HG03342 (cell line): ENCODE results near the gene ALKBH7.
"Not testable (repeated sequence)": the region's sequence is repeated elsewhere in the genome, so short reads cannot be mapped to it uniquely, and the experiment has no call there.

ENCODE experiments used
- ATAC-seq: cut with Tn5 transposase; IDR thresholded peaks from one replicate; pipeline ENCODE4 v1.9.1; 2021; ENCODE audit warnings: mild to moderate bottlenecking, moderate library complexity; ENCODE audit not compliant: unreplicated experiment

The ALKBH7 gene

DNA sequence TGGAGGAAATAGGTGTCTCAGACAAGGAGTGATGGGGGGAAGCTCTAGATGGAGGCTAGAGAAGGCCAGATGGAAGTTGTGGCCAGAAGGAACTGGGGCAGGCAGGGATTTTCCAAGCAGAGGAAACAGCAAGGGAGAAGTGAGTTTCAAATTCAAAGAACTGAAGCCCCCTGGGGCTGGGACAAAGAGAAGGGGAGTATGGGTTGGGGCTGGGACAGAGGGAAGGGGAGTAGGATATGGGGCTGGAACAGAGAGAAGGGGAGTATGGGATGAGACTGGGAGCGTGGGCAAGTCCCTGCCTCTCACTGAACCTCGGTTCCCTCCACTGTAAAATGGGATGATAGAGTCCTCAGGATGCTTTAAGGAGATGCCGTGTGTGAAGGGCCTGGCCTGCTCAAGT lies 22.2 kb downstream of the ALKBH7 start:
- no peak for ATAC-seq

DNA sequence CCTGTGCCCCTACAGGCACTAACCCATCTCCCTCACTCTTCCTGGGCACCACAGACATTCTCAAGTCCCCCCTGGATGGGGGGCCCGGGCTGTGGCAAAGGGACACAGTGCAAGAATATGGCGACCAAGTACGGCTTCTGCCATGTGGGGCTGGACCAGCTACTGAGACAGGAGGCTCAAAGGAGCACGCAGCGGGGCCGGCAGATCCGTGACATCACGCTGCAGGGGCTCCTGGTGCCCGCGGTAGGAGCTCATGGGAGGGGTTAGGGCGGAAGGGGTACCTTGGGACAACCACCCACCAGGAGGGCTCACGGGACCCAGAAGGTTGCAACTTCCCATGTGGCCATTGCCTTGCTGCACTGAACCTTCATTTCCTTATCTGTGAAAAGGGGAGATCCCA lies 23.7 kb downstream of the ALKBH7 start:
- ATAC-seq, result no peak

DNA sequence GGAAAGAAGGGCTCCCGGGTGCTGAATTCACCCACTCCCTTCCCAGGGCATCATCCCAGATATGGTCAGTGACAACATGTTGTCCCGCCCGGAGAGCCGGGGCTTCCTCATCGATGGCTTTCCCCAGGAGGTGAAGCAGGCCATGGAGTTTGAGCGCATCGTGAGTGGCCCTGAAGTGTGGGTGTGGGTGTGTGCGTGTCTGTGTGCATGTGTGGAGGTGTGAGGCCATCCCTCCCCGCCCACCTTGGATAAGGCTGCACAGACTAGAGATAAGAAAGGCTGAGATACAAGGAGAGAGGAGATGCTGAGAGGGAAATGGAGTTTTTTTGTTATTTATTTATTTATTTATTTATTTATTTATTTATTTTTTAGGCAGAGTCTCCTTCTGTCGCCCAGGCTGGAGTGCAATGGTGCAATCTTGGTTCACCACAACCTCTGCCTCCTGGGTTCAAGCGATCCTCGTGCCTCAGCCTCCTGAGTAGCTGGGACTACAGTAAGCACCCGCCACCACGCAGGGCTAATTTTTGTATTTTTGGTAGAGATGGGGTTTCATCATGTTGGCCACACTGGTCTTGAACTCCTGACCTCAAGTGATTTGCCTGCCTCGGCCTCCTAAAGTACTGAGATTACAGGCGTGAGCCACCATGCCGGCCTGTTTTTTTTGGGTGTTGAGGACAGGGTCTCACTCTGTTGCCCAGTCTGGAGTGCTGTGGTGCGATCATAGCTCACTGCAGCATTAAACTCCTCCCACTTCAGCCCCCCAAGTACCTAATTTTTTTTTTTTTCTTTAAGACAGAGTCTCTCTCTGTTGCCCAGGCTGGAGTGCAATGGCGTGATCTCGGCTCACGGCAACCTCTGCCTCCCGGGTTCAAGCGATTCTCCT lies 27.7 kb downstream of the ALKBH7 start:
- not testable (repeated sequence) for ATAC-seq

DNA sequence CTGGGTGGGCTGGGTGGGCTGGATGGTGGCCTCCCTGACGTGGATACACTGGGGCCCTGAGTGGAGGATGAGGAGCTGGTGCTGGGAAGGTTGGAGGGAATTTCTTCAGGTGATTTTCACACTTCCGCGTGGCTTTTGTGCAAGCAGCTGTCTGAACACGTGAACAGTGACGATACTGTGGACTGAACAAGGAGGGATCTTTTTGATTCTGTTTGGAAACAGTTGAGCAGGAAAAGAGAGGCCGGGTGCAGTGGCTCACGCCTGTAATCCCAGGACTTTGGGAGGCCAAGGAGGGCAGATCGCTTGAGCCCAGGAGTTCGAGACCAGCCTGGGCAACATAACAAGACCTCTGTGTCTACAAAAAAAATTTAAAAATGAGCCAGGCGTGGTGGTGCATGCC lies 29.5 kb downstream of the ALKBH7 start:
- ATAC-seq, result no peak

DNA sequence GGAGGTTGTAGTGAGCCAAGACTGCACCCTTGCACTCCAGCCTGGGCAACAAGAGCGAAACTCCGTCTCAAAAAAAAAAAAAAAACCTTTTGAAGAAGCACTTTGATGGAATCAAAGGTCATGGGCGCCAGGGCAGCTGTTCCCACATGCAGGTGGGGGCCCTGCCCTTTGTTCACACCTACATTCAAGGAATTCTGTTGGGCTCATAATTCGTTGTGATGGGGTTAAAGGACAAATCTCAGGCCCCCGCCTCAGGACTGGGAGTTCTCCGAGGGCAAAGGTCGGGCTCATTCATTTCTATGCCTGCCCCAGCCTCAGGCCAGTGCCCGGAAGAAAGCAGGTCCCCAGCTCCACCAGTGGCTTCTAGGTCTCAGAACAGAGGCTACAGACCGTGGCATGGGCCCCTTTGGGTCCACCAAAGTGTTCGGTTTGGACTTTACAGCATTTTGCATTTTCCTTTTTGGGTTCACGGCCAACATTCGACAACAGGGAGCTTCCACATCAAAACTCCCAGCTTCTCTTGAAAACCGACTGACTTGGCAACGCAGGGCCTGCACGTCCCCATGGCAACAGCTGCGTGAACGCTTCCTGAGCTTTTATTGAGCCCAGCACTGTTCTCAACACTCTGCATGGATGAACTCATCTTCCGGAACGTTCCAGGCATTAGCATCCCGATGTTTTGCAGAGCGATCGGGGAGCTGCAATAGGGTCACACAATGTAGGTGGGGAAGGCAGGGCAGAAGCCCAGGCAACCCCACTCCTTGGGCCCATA lies 30.4 kb downstream of the ALKBH7 start:
- ATAC-seq, result no peak

DNA sequence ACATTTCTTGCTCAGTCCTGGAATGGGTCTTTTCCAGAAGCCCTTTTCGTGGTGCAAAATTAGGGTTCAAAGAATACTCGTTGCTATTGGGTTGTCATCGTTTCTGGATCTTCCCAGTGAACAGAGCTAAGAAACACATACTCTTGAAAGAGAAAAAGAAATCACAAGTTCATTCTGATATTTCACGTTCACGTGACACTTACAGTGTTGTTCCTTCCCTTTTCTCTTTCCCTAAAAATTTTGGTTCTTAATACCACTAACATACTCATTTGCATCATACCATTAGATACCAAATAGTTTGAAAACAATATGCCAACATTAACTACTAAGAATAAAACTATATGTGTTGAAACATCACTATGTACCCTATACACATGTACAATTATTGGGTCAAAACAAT lies 33.8 kb downstream of the ALKBH7 start:
- ATAC-seq, result no peak

DNA sequence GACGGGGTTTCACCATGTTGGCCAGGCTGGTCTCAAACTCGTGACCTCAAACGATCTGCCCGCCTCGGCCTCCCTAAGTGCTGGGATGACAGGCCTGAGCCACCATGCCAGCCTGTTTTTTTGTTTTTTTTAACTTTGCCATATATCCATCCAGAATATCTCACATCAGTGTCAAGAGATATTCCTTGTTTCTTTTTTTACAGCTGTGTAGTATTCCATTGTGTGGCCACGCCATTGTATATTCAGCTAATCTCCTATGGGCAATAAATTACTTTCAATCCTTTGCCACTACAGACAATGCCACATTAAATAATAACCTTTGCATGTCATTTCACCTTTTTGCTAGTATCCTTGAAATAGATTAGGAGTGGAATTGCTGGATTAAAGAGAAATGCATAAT lies 36.8 kb downstream of the ALKBH7 start:
- ATAC-seq, result no peak

DNA sequence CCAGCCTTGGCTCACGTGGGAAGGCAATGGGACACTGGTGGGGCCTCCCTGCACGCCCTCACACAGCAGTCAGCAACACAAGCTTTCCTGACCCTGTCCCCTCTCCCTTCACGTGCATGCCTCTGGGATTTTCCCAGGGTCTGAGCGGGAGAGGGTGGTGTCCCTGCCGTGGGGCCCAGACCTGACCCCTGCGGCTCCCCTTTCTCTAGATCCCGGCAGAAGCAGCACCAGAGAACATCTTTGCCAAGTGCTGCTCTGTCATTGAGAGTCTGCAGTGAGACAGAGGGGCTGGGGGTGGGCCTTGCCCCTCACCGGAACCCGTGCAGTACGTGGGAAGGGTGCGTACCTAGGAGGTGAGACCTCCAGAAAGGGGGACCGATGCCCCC lies 39.5 kb downstream of the ALKBH7 start:
- ATAC-seq, result no peak

DNA sequence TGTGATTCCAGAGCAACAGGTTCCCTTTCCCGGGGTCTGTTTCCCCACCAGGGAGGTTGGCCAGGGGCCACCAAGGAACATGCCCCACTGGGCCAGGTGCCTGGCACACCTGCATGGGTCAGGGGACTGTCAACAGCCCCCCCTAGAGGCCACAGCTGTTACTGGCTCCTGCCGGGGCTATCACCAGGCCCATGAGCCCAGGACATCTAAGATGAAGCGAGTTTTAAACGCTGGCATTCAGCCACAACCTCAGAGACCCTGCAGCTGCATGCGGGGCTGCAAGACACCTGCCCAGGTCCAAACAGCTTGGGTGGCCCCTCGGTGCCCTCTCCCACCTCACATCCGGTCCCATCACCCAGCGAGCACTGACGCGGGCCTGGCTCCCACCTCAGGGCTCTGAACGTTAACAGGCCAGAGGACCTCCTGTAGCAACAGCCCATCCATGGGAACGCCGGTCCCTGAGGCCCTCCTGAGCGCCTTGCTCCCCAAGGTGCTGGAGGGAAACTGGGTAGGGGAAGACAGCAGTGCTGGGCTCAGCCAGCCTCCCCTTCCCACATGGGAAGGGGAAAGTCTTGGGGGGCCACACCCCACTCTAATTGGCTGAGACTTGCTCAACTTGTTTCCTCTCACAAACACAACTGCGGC lies 40.0 kb downstream of the ALKBH7 start:
- ATAC-seq, result no peak

DNA sequence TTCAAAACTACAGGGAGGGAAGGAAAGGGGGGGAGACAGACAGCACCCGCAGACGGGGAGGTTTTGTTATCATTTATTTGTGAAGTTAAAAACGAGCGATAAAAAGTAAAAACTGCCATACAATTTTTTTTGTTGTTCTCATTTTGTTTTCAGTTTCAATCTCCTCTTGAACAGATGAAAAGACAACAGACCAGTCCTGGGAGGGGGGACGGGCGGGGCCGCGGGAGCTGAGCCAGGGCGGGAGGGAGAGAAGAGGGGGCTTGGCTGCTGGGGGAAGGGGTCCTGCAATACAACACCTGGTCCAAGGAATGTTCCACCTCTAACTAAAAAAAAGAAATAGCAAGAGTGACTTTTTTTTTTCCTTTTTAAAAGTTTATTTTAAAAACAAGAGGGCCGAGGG lies 40.7 kb downstream of the ALKBH7 start:
- no peak for ATAC-seq

DNA sequence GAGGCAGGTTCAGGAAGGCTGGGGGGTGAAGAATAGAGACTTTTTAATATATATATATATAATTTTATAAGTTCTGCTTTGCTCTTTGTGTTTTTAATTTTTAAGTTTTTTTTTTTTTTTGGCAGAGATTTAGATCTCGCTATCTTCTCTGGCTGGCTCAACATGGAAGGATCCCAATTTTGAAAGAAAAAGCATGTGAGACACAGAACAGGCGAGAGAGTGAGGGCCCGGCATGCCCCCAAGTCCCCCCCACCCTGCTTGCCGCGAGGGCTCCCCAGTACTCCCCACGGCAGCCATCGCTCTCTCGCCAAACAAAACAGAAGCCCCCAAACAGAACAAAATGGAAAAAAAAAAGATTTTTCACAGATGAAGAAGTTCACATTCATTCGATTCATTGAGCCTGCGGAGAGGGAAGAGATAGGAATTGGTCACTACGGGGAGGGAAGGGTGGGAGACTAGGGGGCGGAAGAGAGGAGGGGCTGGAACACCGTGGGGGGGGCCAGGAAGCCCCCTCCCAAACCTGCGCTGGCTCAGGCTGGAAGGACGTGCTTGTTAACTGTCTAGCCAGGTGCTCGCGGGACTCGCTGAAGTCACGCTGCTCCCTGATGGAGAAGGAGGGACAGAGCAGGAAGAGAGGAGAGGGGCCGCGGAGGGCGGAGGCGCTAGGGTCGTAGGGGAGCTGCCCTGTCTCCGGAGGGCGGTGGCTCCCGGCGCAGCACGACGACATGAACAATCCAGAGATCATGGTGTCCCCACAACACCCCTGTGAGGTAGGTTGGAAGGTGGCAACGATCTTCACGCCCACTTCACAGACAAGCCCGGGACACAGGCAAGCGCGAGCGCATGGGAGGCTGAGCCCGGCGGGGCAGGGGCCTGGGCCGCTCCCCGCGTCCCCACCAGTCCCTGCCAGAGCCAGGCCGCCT lies 41.4 kb downstream of the ALKBH7 start:
- no peak for ATAC-seq

DNA sequence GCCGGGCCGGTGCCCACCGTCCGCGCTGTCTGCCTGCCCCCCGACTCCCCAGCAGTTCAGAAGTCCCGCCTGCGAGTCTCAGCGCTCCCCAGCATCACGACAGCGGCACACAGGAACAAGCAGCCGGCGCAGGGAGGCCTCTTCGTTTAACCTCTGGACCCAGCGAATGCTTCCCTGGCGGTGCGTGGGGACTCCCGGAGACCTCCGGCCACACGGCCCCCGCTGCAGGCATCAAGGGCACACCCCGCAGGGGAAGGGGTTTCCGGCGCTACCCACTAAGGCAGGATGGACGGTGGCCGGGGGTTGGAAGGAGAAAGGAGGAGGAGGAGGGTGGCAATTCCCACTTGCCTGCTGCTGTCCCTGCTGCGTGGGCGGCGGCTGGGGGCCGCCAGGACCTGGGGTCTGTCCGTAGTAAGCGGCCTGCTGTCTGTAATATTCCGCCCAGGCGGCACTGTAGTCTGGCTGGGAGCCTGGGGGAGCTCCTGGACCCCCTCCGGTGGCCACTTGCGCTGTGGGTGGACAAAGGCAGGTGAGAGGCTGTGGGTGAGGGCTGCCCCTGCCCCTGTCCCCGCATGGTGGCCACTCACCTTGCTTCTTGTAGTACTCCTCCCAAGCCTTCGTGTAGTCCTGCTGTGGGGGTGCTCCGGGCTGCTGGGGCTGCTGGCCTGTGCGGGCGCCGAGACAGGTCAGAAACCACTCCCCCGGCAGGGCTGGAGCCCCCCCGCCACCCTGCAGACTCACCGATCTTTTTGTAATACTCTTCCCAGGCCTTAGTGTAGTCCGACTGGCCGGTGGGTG lies 42.4 kb downstream of the ALKBH7 start:
- no peak for ATAC-seq

DNA sequence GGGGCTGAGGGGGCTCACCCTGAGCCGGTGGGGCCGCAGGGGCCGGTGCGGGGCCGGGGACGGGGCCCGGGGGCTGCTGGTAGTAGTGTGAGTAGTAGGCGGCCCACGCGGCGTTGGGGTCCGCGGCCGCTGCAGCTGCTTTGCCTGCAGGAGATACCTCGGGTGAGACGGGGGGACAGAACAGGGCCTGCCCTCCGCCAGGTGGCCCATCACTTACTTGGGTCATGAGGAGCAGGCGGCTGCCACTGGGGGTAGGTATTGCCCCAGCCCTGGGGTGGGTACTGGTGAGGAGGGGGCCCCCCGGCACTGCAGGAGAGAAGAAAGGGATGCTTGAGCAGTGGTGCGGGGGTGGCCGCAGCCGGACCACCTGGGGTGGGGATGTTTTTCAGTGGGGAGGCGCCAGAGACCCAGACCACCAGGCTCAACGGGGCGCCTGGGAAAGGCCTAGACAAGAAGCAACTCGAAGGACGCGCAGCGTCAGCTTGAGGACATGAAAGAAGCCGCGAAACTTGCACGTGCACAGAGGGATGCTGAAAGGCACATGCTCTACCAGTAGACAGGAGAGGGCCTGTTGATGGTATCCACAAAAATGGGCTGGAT lies 43.1 kb downstream of the ALKBH7 start:
- ATAC-seq, result no peak

DNA sequence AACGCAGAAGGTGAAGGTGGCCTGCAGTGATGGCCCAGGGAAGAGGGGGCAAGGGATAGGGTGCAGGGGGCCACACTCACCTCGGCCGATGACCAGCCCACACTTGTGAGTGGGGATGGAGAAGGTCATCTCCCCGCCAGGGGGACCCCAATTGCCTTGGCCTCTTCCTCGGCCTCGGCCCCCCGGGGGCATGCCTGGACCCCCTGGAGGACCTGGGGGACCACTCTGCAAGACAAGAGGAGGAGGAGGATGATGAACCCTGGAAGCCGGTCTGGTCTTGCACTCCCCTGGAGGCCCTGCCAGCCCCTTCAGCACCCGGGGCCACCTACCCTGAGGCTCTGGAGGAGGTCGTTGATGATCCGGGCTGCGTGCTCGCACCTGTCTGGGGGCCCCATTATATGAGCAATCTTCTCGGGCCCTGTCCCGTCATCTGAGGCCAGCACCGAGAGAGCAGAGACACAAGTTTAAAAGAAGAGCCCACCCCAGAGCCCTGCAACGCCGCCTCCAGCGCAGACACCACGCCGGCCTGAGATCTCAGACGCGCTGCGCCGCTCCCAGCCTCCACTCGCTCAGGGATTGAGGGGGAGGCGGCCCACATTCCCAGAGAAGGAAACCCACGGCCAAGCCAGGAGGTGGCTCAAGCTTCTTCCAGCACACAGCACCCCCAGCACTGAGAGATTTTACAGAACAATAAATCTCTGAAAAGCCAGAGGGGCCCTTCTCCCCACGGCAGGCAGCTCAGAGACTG lies 44.2 kb downstream of the ALKBH7 start:
- no peak for ATAC-seq

DNA sequence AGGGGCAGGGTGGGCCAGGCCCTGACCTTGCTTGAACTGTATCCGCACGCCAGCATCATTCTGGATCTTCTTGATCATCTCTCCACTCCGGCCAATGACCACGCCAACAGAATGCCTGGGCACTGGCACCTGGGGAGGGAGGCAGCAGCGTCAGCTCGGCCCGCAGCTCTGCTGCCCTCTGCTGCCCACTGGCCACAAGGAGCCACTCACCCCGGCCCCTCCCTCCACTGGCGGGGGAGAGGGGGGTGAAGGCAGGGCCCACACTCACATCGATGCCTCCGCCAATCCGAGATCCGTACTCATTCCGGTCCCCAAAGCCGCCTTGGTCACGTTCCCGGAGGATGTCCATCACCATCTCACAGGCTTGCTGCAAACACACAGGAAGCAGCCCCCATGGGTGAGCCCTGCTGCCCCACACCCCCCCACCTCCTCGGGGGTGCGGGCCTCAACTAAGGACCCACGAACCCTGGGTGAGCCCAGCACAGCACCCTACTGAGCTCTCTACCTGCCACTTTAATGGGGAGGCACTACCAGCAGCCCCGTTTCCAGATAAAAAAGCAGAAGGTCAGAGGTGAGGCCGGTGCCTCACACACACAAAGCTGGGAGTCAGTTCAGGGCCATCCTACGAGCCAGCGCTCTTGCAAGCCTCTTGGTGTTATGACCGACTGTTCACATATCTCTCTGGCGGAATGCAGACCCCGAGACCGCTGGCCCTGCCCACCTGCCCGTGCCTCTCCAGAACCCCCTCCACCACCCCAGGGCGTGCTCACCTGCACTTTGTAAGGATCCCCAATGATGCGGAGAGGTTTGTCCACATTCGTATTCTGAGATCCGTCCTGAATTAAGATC lies 45.3 kb downstream of the ALKBH7 start:
- no peak for ATAC-seq

DNA sequence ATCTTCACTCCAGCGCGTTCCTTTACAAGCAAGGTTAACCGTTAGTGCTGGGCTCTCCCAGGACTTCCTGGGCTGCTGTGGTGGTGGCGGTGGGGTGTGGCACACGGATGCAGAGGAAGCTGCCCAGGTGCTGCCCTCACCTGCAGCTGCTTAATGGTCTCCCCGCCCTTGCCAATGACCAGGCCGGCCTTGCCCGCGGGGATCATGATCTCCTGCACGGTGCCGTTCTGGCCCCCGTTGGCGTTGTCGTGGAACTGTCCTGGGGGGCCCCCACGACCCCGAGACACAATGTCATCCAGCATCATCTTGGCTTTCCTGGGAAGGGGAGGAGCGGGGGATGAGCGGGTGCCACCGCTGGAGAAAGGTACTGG lies 46.0 kb downstream of the ALKBH7 start:
- no peak for ATAC-seq

DNA sequence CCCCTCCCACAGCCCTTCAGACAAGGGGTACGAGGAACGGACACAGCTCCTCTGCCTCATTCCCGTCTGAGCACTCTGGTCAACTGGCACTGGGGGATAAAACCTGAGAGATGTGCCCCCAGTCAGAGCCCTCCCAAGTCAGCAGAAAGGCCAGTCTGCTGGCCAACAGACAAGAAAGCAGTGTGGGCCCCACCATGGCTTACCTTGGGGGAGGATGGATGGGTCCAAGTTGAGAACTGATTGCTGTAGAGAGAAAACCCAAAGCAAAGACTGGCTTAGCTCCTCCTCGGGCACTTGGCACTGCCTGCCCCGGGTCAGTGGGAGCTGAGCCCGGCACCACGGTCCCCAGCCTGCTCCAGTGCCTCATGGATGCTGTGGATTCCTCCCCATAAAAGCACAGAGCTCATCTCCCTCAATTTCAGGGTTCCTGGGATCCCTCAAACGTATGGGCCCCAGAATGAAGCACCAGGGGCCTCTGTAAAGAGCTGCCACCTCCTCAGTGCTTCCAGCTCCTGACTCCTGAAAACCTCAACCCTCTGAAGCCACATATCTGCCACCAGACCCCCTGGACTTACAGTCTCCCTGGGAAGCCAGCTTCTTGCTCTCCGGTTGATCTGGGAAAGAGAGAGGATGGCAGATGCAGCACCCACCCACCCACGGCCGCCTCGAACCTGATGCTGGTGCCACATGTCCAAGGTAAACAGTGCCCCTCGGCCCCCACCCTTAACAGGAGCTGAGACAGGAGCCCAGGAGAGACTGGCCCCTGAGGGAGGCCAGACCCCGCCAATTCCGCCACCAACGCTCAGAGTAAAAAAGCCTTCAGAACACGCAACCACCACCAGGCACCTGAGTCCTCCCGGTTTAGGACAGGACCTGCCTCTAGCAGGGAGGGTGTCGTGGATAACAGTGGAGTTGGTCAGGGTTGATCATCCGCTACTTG lies 48.8 kb downstream of the ALKBH7 start:
- no peak for ATAC-seq
